Stimulated activated memory B cell treated with anti-CD40 and anti-IgM and Interleukin-4, amounts not matched to agents 10 μg/mL and 1 μg/mL and 100 μg/mL, for 72 hours (primary cell): ENCODE data around the gene HSPA12A.

ENCODE experiments used
- ATAC-seq: fragments of 150-1000 bp; cut with Tn5 transposase; 2 replicates; pipeline ENCODE4 v1.10.0; 2021
- H3K27ac Mint-ChIP-seq: one replicate; pipeline ENCODE4 v1.8.0; 2022; ENCODE audit warnings: mild to moderate bottlenecking, mixed read lengths
- H3K27me3 Mint-ChIP-seq: one replicate; pipeline ENCODE4 v1.8.0; 2022; ENCODE audit warnings: mixed read lengths
- H3K36me3 Mint-ChIP-seq: one replicate; pipeline ENCODE4 v1.8.0; 2022; ENCODE audit warnings: mixed read lengths
- H3K4me1 Mint-ChIP-seq: one replicate; pipeline ENCODE4 v1.8.0; 2022; ENCODE audit warnings: mixed read lengths
- H3K4me3 Mint-ChIP-seq: one replicate; pipeline ENCODE4 v1.8.0; 2022; ENCODE audit warnings: mild to moderate bottlenecking, moderate library complexity, mixed read lengths
- H3K9me3 Mint-ChIP-seq: one replicate; pipeline ENCODE4 v1.8.0; 2022; ENCODE audit warnings: mixed read lengths

HSPA12A gene

GRCh38 chr10:116634126-116634975 lies 108.0 kb downstream of the HSPA12A start:
- Mint-ChIP-seq H3K27me3 (no peaks in the 10 kb centered on the region), H3K9me3 (peaks cover 8% of the 10 kb centered on the region), H3K4me3 (no peak overlapping the region), H3K4me1 (no peaks in the 10 kb centered on the region), H3K27ac (no peak overlapping the region), H3K36me3 (no peaks in the 10 kb centered on the region)
- peak; percentile 38 for ATAC-seq

- Mint-ChIP-seq H3K4me3 (no peak overlapping the region), H3K9me3 (peaks cover 8% of the 10 kb centered on the region), H3K27ac (no peak overlapping the region), H3K36me3 (no peaks in the 10 kb centered on the region), H3K27me3 (no peaks in the 10 kb centered on the region), H3K4me1 (no peaks in the 10 kb centered on the region)
- ATAC-seq = no peak
Observed at GRCh38 chr10:116633216-116633600, 109.2 kb downstream of the HSPA12A start.

- no peak for ATAC-seq
- no peaks in the 10 kb centered on the region for H3K36me3 Mint-ChIP-seq
Observed at GRCh38 chr10:116632596-116633215, 109.7 kb downstream of the HSPA12A start.

GRCh38 chr10:116631871-116632295 lies 110.5 kb downstream of the HSPA12A start:
- Mint-ChIP-seq H3K27ac (no peak overlapping the region), H3K4me1 (no peaks in the 10 kb centered on the region), H3K27me3 (no peaks in the 10 kb centered on the region), H3K4me3 (no peak overlapping the region), H3K36me3 (no peaks in the 10 kb centered on the region), H3K9me3 (peaks cover 8% of the 10 kb centered on the region)
- ATAC-seq = no peak

More at GRCh38 chr10:116632596-116633215, 109.7 kb downstream of the HSPA12A start:
- Mint-ChIP-seq H3K4me3 (no peak overlapping the region), H3K27me3 (no peaks in the 10 kb centered on the region), H3K4me1 (no peaks in the 10 kb centered on the region), H3K9me3 (peaks cover 8% of the 10 kb centered on the region), H3K27ac (no peak overlapping the region)

GRCh38 chr10:116630020-116630419 lies 112.3 kb downstream of the HSPA12A start:
- H3K36me3 Mint-ChIP-seq = no peaks in the 10 kb centered on the region
- no peaks in the 10 kb centered on the region for H3K4me1 Mint-ChIP-seq
- H3K27ac Mint-ChIP-seq = no peak overlapping the region
- H3K9me3 Mint-ChIP-seq = peaks cover 5% of the 10 kb centered on the region
- no peak overlapping the region for H3K4me3 Mint-ChIP-seq
- no peak for ATAC-seq
- H3K27me3 Mint-ChIP-seq = no peaks in the 10 kb centered on the region

- H3K27ac Mint-ChIP-seq = no peak overlapping the region
- peaks cover 5% of the 10 kb centered on the region for H3K9me3 Mint-ChIP-seq
- ATAC-seq = peak; percentile 21
- H3K36me3 Mint-ChIP-seq = no peaks in the 10 kb centered on the region
- no peak overlapping the region for H3K4me3 Mint-ChIP-seq
- H3K4me1 Mint-ChIP-seq = no peaks in the 10 kb centered on the region
- no peaks in the 10 kb centered on the region for H3K27me3 Mint-ChIP-seq
Observed at GRCh38 chr10:116629340-116629739, 113.0 kb downstream of the HSPA12A start.

- H3K27ac Mint-ChIP-seq = no peak overlapping the region
- H3K27me3 Mint-ChIP-seq = peaks cover 4% of the 10 kb centered on the region
- no peaks in the 10 kb centered on the region for H3K36me3 Mint-ChIP-seq
- ATAC-seq = peak; percentile 13
- no peaks in the 10 kb centered on the region for H3K4me1 Mint-ChIP-seq
- H3K9me3 Mint-ChIP-seq = no peaks in the 10 kb centered on the region
- no peak overlapping the region for H3K4me3 Mint-ChIP-seq
Observed at GRCh38 chr10:116627386-116627933, 114.9 kb downstream of the HSPA12A start.

GRCh38 chr10:116626815-116627214 lies 115.6 kb downstream of the HSPA12A start:
- no peaks in the 10 kb centered on the region for H3K9me3 Mint-ChIP-seq
- no peak overlapping the region for H3K4me3 Mint-ChIP-seq
- no peaks in the 10 kb centered on the region for H3K4me1 Mint-ChIP-seq
- no peak overlapping the region for H3K27ac Mint-ChIP-seq
- peaks cover 11% of the 10 kb centered on the region for H3K27me3 Mint-ChIP-seq
- H3K36me3 Mint-ChIP-seq = no peaks in the 10 kb centered on the region
- no peak for ATAC-seq

GRCh38 chr10:116625845-116626244 lies 116.5 kb downstream of the HSPA12A start:
- Mint-ChIP-seq H3K27ac (no peak overlapping the region), H3K9me3 (no peaks in the 10 kb centered on the region), H3K4me1 (no peaks in the 10 kb centered on the region), H3K36me3 (no peaks in the 10 kb centered on the region), H3K4me3 (no peak overlapping the region), H3K27me3 (peaks cover 12% of the 10 kb centered on the region)
- no peak for ATAC-seq

GRCh38 chr10:116621934-116622655 lies 120.3 kb downstream of the HSPA12A start:
- no peaks in the 10 kb centered on the region for H3K9me3 Mint-ChIP-seq
- no peak for ATAC-seq
- H3K4me3 Mint-ChIP-seq = no peak overlapping the region

GRCh38 chr10:116621476-116621875 lies 120.9 kb downstream of the HSPA12A start:
- H3K4me3 Mint-ChIP-seq = no peak overlapping the region
- H3K36me3 Mint-ChIP-seq = no peaks in the 10 kb centered on the region
- no peak for ATAC-seq
- no peaks in the 10 kb centered on the region for H3K4me1 Mint-ChIP-seq
- no peaks in the 10 kb centered on the region for H3K9me3 Mint-ChIP-seq
- H3K27ac Mint-ChIP-seq = no peak overlapping the region
- H3K27me3 Mint-ChIP-seq = peaks cover 12% of the 10 kb centered on the region

More at GRCh38 chr10:116621934-116622655, 120.3 kb downstream of the HSPA12A start:
- no peaks in the 10 kb centered on the region for H3K4me1 Mint-ChIP-seq
- no peak overlapping the region for H3K27ac Mint-ChIP-seq
- H3K27me3 Mint-ChIP-seq = peaks cover 12% of the 10 kb centered on the region
- no peaks in the 10 kb centered on the region for H3K36me3 Mint-ChIP-seq
